CD4-positive, alpha-beta T cell (primary cell): ENCODE measurements around the gene CDKN2B-AS1. TPM values are rescaled to one million over a fixed set of nuclear protein-coding genes. Genes with fewer than 3 reads are reported as not detected.
A peak's percentile ranks its signal among the peaks of the same experiment; 100 is the strongest.

Source experiments
- ATAC-seq: fragments of 200-7000 bp; cut with Tn5 transposase; one replicate; pipeline ENCODE4 v1.10.0; 2022; ENCODE audit warnings: mild to moderate bottlenecking; ENCODE audit not compliant: poor library complexity
- CTCF ChIA-PET: fragments of 350-600 bp; sonication (Branson Sonifier 250); formaldehyde crosslinking; loops from one replicate; lab custom pipeline; 2021; ENCODE audit warnings: antibody characterized with exemption, inconsistent platforms; lab: Charles Lee
- POLR2A ChIA-PET: fragments of 350-600 bp; sonication (Branson Sonifier 250); formaldehyde crosslinking; loops from one replicate; lab custom pipeline; 2021; ENCODE audit warnings: antibody characterized with exemption, inconsistent platforms; lab: Charles Lee
- DNase-seq, 14 experiments: peaks; one replicate each; pipeline ENCODE4 v3.0.0-alpha.2; 2013 to 2020; ENCODE audit warnings: mixed read lengths in 2 of 14
- H3K27ac ChIP-seq, 2 donors: one replicate each; pipeline versions ENCODE4 v1.5.1 to v1.7.0; 2013; ENCODE audit warnings: low read length in 2 of 2, low read depth in 1 of 2, mild to moderate bottlenecking in 1 of 2
- H3K27me3 ChIP-seq, 2 experiments: 1 replicate in 1 of 2; 2 replicates in 1 of 2; pipeline versions ENCODE4 v1.6.1 to v1.7.0; 2013; ENCODE audit warnings: low read length in 2 of 2, control low read depth in 1 of 2, mild to moderate bottlenecking in 1 of 2, moderate library complexity in 1 of 2; ENCODE audit not compliant: insufficient read depth in 2 of 2, control insufficient read depth in 1 of 2
- H3K36me3 ChIP-seq: one replicate; pipeline ENCODE4 v1.6.1; 2013; ENCODE audit warnings: low read length, control low read depth; ENCODE audit not compliant: insufficient read depth
- H3K4me1 ChIP-seq: one replicate; pipeline ENCODE4 v1.6.1; 2013; ENCODE audit warnings: low read length, control low read depth; ENCODE audit not compliant: insufficient read depth
- H3K4me3 ChIP-seq: one replicate; pipeline ENCODE4 v1.5.1; 2013; ENCODE audit warnings: mild to moderate bottlenecking, low read length, moderate library complexity
- H3K9me3 ChIP-seq, 2 experiments: 1 replicate in 1 of 2; 2 replicates in 1 of 2; pipeline versions ENCODE4 v1.6.1 to v1.7.0; 2013; ENCODE audit warnings: low read length in 2 of 2, mild to moderate bottlenecking in 2 of 2, control low read depth in 1 of 2, moderate library complexity in 1 of 2; ENCODE audit not compliant: control insufficient read depth in 1 of 2, insufficient read depth in 1 of 2
- H3K27ac Mint-ChIP-seq: one replicate; pipeline ENCODE4 v1.8.0; 2020; ENCODE audit warnings: mixed read lengths
- H3K27me3 Mint-ChIP-seq: one replicate; pipeline ENCODE4 v1.8.0; 2021; ENCODE audit warnings: mixed read lengths
- H3K36me3 Mint-ChIP-seq: one replicate; pipeline ENCODE4 v1.8.0; 2021; ENCODE audit warnings: low read depth, mixed read lengths
- H3K4me1 Mint-ChIP-seq: one replicate; pipeline ENCODE4 v1.8.0; 2021; ENCODE audit warnings: low read depth, mixed read lengths
- H3K4me3 Mint-ChIP-seq: one replicate; pipeline ENCODE4 v1.8.0; 2020; ENCODE audit warnings: mild to moderate bottlenecking, mixed read lengths
- H3K9me3 Mint-ChIP-seq: one replicate; pipeline ENCODE4 v1.8.0; 2020; ENCODE audit warnings: mixed read lengths
- CTCF ChIP-seq: fragments of 200-600 bp; IDR thresholded peaks from one replicate; pipeline ENCODE4 v1.8.0; 2022; ENCODE audit warnings: antibody characterized with exemption, mild to moderate bottlenecking
- intact Hi-C, 2 experiments: fragments of 100-400 bp; cut with DNase I in 1 of 2; cut with micrococcal nuclease in 1 of 2; formaldehyde crosslinking; loops; one replicate each; pipeline versions ENCODE4 v1.15.1 to v1.9.0; 2023 to 2025; cut with DNase I, micrococcal nuclease
- total RNA-seq, 174 experiments: library from RNA in 2 of 174; stranded (reverse) in 2 of 174; gene quantifications; one replicate each; pipeline ENCODE4 v1.2.3 and lab custom pipeline; 2021 to 2026

The CDKN2B-AS1 gene
- total RNA-seq, 2 experiments from 2014 or later, result 0.25 to 0.30 TPM

- Histone ChIP-seq H3K27ac (no peak overlapping the region), H3K9me3 (no peaks in the 10 kb centered on the region), H3K36me3 (no peaks in the 10 kb centered on the region), H3K27me3 (peaks cover 0 to 12% of the 10 kb centered on the region in 2 experiments), H3K4me1 (peaks cover 20% of the 10 kb centered on the region), H3K4me3 (no peak overlapping the region)
- peak overlapping the region; percentile 100 for H3K4me3 Mint-ChIP-seq
- ChIA-PET CTCF (interaction anchor here (1.4 to 2.9 kb wide), 2 partner anchors 10 to 11 kb away, joined by 3 to 17 read pairs; no protein-coding TSS in a partner anchor), POLR2A (no interaction called here)
- intact Hi-C loops, result no loop called here
- H3K9me3 Mint-ChIP-seq, result no peaks in the 10 kb centered on the region
- peak overlapping the region; percentile 78 for H3K27ac Mint-ChIP-seq
- peaks cover 51% of the 10 kb centered on the region for H3K27me3 Mint-ChIP-seq
- peaks cover 10% of the 10 kb centered on the region for H3K36me3 Mint-ChIP-seq
- peaks cover 11% of the 10 kb centered on the region for H3K4me1 Mint-ChIP-seq
- no peak for ATAC-seq
- no peak for TF ChIP-seq CTCF
- DNase-seq, result no peak
Measured at GRCh38 chr9:21996438-21996837, 1.8 kb downstream of the CDKN2B-AS1 start.

GRCh38 chr9:21996858-21997257 lies 2.3 kb downstream of the CDKN2B-AS1 start:
- H3K4me1 Mint-ChIP-seq, result peaks cover 11% of the 10 kb centered on the region
- peaks cover 0 to 12% of the 10 kb centered on the region in 2 experiments for H3K27me3 ChIP-seq
- H3K9me3 ChIP-seq, result no peaks in the 10 kb centered on the region
- H3K27ac Mint-ChIP-seq, result no peak overlapping the region
- H3K36me3 Mint-ChIP-seq, result peaks cover 10% of the 10 kb centered on the region
- ATAC-seq (no peak), DNase-seq (no peak)
- H3K27me3 Mint-ChIP-seq, result peaks cover 53% of the 10 kb centered on the region
- ChIA-PET CTCF (no interaction called here), POLR2A (interaction anchor here (0.9 kb wide), 1 partner anchor 10 kb away, joined by 3 read pairs; no protein-coding TSS in a partner anchor)
- H3K4me3 Mint-ChIP-seq, result peak overlapping the region; percentile 100
- intact Hi-C loops, result no loop called here
- no peak overlapping the region for H3K4me3 ChIP-seq
- no peak overlapping the region for H3K27ac ChIP-seq
- H3K36me3 ChIP-seq, result no peaks in the 10 kb centered on the region
- peaks cover 20% of the 10 kb centered on the region for H3K4me1 ChIP-seq
- no peak for TF ChIP-seq CTCF
- no peaks in the 10 kb centered on the region for H3K9me3 Mint-ChIP-seq

- intact Hi-C loops, result no loop called here
- POLR2A ChIA-PET, result interaction anchor here (0.9 kb wide), 1 partner anchor 9 kb away, joined by 3 read pairs; no protein-coding TSS in a partner anchor
- peaks cover 10% of the 10 kb centered on the region for H3K36me3 Mint-ChIP-seq
- Histone ChIP-seq H3K4me3 (no peak overlapping the region), H3K4me1 (peaks cover 20% of the 10 kb centered on the region), H3K9me3 (no peaks in the 10 kb centered on the region), H3K27ac (no peak overlapping the region), H3K36me3 (no peaks in the 10 kb centered on the region), H3K27me3 (peaks cover 0 to 18% of the 10 kb centered on the region in 2 experiments)
- H3K9me3 Mint-ChIP-seq, result no peaks in the 10 kb centered on the region
- H3K4me3 Mint-ChIP-seq, result peak overlapping the region; percentile 14
- no peak overlapping the region for H3K27ac Mint-ChIP-seq
- peaks cover 11% of the 10 kb centered on the region for H3K4me1 Mint-ChIP-seq
- DNase-seq (no peak), ATAC-seq (no peak)
- no peak for TF ChIP-seq CTCF
- peaks cover 59% of the 10 kb centered on the region for H3K27me3 Mint-ChIP-seq
- CTCF ChIA-PET, result no interaction called here
Measured at GRCh38 chr9:21997480-21997879, 2.9 kb downstream of the CDKN2B-AS1 start.
